Central memory CD8-positive, alpha-beta T cell (primary cell): ENCODE results near the gene HAPLN2.

Source experiments
- ATAC-seq: fragments of 150-1000 bp; cut with Tn5 transposase; replicated peaks from 2 replicates; pipeline ENCODE4 v1.10.0; 2022; ENCODE audit warnings: mild to moderate bottlenecking, moderate FRiP score, moderate number of reproducible peaks; ENCODE audit not compliant: poor library complexity, severe bottlenecking; ENCODE audit errors: extremely low read depth
- DNase-seq, 2 donors: peaks; one replicate each; pipeline ENCODE4 v3.0.0; 2021; ENCODE audit warnings: low spot score in 2 of 2
- H3K27ac Mint-ChIP-seq: one replicate; pipeline ENCODE4 v1.8.0; 2022; ENCODE audit warnings: low read depth, mild to moderate bottlenecking, moderate library complexity, mixed read lengths
- H3K27me3 Mint-ChIP-seq: one replicate; pipeline ENCODE4 v1.8.0; 2022; ENCODE audit warnings: mixed read lengths
- H3K36me3 Mint-ChIP-seq: one replicate; pipeline ENCODE4 v1.8.0; 2022; ENCODE audit warnings: mild to moderate bottlenecking, moderate library complexity, mixed read lengths; ENCODE audit not compliant: insufficient read depth
- H3K4me1 Mint-ChIP-seq: one replicate; pipeline ENCODE4 v1.8.0; 2022; ENCODE audit warnings: mixed read lengths
- H3K4me3 Mint-ChIP-seq: one replicate; pipeline ENCODE4 v1.8.0; 2022; ENCODE audit warnings: mild to moderate bottlenecking, moderate library complexity, mixed read lengths
- H3K9me3 Mint-ChIP-seq: one replicate; pipeline ENCODE4 v1.8.0; 2022; ENCODE audit warnings: mixed read lengths

HAPLN2 gene

DNA sequence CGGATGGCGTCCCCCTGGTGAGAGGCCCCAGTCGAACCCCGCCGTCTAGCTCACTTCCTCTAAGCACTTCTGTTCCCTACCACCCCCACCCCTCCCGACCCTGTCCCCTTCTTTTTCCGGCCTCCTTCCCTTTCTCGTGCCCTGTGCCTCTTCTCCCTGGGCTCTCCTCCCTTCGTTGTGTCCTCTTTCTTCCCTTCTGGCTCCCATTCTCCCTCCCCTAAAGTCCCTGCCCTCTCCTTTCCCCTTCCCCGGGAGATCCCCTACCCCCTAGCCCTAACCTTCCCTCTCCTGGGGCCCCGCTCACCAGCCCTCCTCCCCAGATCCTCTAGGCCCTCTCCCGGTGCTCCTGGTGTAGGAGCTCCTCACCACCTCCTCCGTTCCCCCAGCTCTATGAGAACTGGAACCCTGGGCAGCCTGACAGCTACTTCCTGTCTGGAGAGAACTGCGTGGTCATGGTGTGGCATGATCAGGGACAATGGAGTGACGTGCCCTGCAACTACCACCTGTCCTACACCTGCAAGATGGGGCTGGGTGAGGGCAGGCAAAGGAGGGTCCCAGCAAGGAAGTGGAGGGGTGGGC, 38.6 kb downstream of the HAPLN2 start:
- peak overlapping the region; percentile 45 for H3K27ac Mint-ChIP-seq
- H3K27me3 Mint-ChIP-seq = peaks cover 49% of the 10 kb centered on the region
- DNase-seq (no peak), ATAC-seq (no peak)
- H3K9me3 Mint-ChIP-seq = no peaks in the 10 kb centered on the region
- H3K4me3 Mint-ChIP-seq = peak overlapping the region; percentile 82
- peaks cover 7% of the 10 kb centered on the region for H3K36me3 Mint-ChIP-seq
- peaks cover 52% of the 10 kb centered on the region for H3K4me1 Mint-ChIP-seq

DNA sequence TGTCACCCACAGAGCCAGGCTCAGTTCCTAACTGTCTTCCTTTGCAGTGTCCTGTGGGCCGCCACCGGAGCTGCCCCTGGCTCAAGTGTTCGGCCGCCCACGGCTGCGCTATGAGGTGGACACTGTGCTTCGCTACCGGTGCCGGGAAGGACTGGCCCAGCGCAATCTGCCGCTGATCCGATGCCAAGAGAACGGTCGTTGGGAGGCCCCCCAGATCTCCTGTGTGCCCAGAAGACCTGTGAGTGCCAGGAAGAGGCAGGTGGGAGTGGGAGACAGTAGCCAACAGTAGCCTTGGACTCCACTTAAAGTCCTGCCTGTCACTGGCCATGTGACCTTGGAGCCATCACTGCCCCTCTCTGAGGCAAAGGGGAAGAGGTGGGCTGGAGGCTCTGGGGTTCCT, 39.3 kb downstream of the HAPLN2 start:
- no peak for ATAC-seq
- H3K27ac Mint-ChIP-seq = no peak overlapping the region
- peaks cover 52% of the 10 kb centered on the region for H3K4me1 Mint-ChIP-seq
- no peak overlapping the region for H3K4me3 Mint-ChIP-seq
- DNase-seq = no peak
- H3K27me3 Mint-ChIP-seq = peaks cover 43% of the 10 kb centered on the region
- H3K36me3 Mint-ChIP-seq = peaks cover 8% of the 10 kb centered on the region
- no peaks in the 10 kb centered on the region for H3K9me3 Mint-ChIP-seq

DNA sequence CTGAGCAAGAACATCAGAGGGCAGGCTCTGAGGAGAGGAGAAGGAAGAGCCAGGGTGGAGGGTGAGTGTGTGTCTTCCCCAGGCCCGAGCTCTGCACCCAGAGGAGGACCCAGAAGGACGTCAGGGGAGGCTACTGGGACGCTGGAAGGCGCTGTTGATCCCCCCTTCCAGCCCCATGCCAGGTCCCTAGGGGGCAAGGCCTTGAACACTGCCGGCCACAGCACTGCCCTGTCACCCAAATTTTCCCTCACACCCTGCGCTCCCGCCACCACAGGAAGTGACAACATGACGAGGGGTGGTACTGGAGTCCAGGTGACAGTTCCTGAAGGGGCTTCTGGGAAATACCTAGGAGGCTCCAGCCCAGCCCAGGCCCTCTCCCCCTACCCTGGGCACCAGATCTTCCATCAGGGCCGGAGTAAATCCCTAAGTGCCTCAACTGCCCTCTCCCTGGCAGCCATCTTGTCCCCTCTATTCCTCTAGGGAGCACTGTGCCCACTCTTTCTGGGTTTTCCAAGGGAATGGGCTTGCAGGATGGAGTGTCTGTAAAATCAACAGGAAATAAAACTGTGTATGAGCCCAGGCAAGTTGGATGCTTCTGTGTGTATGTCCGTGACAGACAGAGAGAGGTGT, 39.8 kb downstream of the HAPLN2 start:
- DNase-seq = no peak
- H3K27me3 Mint-ChIP-seq = peaks cover 37% of the 10 kb centered on the region
- H3K27ac Mint-ChIP-seq = no peak overlapping the region
- peak overlapping the region; percentile 59 for H3K4me3 Mint-ChIP-seq
- ATAC-seq = no peak
- H3K4me1 Mint-ChIP-seq = peaks cover 52% of the 10 kb centered on the region
- peaks cover 9% of the 10 kb centered on the region for H3K36me3 Mint-ChIP-seq
- H3K9me3 Mint-ChIP-seq = no peaks in the 10 kb centered on the region

DNA sequence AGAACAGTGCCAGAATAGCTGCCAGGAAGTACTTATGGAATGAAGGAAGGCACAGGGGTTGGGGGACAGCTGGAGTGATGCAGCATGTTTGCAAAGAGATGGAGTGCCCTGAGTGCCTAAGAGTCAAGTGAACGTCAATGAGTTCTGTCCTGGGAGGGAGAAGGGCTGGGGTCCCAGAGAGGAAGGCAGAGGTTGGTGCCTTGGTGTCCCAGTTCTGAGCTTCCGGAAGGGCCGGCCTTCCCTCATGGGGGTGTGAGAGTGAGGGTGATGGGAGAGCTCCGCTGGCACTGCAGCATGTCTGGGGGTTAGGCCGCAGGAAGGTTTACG, 40.4 kb downstream of the HAPLN2 start:
- H3K9me3 Mint-ChIP-seq = no peaks in the 10 kb centered on the region
- ATAC-seq = no peak
- peaks cover 31% of the 10 kb centered on the region for H3K27me3 Mint-ChIP-seq
- DNase-seq = no peak
- H3K4me1 Mint-ChIP-seq = peaks cover 52% of the 10 kb centered on the region
- peak overlapping the region; percentile 59 for H3K4me3 Mint-ChIP-seq
- H3K27ac Mint-ChIP-seq = peak overlapping the region; percentile 19
- H3K36me3 Mint-ChIP-seq = peaks cover 9% of the 10 kb centered on the region

DNA sequence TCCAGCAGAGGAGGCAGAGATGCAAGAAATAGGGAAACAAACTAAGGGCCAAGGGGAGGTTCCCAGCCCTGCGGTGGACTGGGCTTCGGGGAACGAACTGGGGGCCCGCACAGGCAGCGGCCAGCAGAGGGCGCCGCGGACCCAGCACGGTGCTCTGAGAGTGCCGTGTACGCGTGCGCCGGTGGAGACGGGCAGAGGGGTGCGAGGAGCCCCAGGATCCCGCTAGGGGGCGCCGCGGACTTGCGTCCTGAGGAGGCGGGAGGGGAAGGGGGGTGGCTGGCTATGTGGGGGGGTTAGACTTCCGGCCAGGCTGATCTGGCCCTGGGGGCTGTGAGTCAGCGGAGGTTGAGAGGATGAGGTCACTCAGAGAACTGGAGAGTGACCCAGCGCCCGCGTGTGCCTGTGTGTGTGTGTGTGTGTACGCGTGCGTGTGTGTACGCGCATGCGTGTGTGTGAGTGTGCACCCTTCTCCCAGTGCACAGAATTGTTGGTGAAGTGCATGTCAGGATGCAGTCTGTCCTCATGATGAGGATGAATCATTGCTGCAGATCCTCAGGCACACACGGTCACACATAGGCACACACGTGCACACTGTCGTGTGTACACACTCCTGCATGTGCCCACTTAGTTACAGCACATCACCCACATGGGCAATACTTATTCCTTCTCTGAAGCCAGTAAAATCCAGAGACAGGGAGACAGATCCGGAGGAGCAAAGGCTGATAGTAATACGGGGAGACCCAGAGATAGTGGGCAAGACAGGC, 41.0 kb downstream of the HAPLN2 start:
- DNase-seq (peak; percentile 84 to 91), ATAC-seq (peak; percentile 86)
- Mint-ChIP-seq H3K36me3 (peaks cover 9% of the 10 kb centered on the region), H3K4me3 (peak overlapping the region; percentile 59), H3K27me3 (peaks cover 26% of the 10 kb centered on the region), H3K4me1 (peaks cover 52% of the 10 kb centered on the region), H3K27ac (peak overlapping the region; percentile 19), H3K9me3 (no peaks in the 10 kb centered on the region)

DNA sequence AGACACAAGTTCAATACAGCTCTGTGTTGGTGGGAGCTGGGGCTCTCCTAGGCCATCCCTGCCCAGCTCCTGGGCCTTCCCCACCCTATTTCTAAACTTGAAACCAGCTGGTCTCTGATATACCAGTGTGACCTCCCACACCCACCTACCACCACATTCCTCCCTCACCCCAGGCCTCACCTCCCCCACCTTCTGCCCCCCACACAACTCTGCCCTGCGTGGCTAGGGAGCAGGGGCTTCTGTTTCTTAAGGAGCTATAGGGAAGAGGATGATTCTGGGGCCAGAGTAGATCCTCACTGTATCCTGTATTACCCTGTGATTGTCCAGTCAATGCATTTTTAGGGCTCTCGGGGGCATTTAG, 41.5 kb downstream of the HAPLN2 start:
- Mint-ChIP-seq H3K27me3 (peaks cover 20% of the 10 kb centered on the region), H3K4me1 (peaks cover 52% of the 10 kb centered on the region), H3K27ac (peak overlapping the region; percentile 84), H3K9me3 (no peaks in the 10 kb centered on the region), H3K36me3 (peaks cover 9% of the 10 kb centered on the region), H3K4me3 (no peak overlapping the region)
- DNase-seq = no peak
- no peak for ATAC-seq

DNA sequence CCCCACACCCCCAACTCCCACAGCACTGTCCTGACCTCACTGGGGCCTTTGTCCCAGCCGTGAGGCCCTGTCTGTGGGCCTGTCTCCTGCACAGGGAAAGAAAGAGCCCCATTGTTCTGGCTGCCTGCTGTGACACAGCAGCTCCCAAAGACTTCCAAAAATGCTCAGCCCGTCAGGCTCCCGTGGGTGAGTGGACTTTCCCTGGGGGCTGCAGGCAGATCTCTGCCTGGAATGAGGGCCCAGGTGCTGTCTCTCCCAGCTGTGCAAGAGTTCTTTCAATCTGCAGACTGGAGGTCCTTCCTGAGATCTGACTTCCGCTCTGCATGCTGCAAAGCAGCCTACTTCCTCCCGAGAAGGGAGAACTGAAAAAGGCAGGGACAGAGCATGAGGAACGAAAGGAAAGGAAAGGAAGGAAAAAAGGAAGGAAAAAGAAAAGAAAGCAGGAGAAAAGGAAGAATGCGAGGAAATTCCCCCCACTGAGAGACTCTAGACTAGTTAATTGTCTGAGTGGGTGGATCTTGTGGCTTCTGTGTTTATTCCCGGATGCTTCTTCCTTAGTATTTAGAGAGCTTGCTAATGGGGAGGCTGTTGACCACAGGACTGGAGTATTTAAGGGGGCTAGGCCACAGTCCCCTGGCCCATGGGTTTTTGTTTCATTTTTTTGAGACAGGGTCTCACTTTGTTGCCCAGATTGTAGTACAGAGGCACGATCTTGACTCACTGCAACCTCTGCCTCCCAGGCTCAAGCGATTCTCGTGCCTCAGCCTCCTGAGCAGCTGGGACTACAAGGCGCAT, 43.0 kb downstream of the HAPLN2 start:
- DNase-seq (no peak), ATAC-seq (no peak)
- Mint-ChIP-seq H3K4me1 (peaks cover 44% of the 10 kb centered on the region), H3K36me3 (peaks cover 6% of the 10 kb centered on the region), H3K4me3 (no peak overlapping the region), H3K9me3 (no peaks in the 10 kb centered on the region), H3K27me3 (peaks cover 5% of the 10 kb centered on the region), H3K27ac (no peak overlapping the region)

DNA sequence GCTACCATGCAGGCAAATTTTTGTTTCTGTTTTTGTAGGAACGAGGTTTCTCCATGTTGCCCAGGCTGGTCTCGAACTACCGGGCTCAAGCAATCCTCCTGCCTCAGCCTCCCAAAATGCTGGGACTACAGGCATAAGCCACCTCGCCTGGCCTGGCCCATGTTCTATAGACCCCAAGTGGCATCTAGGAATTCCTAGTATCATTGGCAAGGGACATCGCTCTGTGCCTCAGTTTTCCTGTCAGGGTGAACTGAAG, 43.5 kb downstream of the HAPLN2 start:
- Mint-ChIP-seq H3K9me3 (no peaks in the 10 kb centered on the region), H3K27me3 (peaks cover under 1% of the 10 kb centered on the region), H3K36me3 (peaks cover 6% of the 10 kb centered on the region), H3K27ac (no peak overlapping the region), H3K4me3 (no peak overlapping the region), H3K4me1 (peaks cover 39% of the 10 kb centered on the region)
- no peak for ATAC-seq
- no peak for DNase-seq

DNA sequence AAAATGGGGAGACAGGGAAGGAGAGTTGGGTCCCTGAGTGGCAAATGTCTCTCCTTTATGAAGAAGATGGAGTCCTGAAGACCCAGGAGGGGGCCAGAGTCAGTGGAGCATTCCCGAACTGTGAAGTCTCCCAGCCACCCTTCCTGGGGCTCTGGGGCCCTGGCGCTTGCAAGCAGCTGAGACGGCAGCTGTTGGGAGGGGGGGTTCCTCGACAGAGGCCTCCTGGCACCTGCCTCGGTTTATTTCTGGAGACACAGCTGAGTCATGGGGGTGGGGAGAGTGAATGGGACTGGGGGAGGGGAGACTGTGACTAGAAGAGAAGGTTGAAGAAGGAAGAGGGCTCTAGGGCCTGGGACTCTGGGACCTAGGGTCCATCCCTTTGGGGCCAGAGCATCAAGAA, 44.0 kb downstream of the HAPLN2 start:
- Mint-ChIP-seq H3K4me3 (no peak overlapping the region), H3K27ac (no peak overlapping the region), H3K4me1 (peaks cover 34% of the 10 kb centered on the region), H3K9me3 (no peaks in the 10 kb centered on the region), H3K27me3 (no peaks in the 10 kb centered on the region), H3K36me3 (peaks cover 6% of the 10 kb centered on the region)
- no peak for DNase-seq
- no peak for ATAC-seq

DNA sequence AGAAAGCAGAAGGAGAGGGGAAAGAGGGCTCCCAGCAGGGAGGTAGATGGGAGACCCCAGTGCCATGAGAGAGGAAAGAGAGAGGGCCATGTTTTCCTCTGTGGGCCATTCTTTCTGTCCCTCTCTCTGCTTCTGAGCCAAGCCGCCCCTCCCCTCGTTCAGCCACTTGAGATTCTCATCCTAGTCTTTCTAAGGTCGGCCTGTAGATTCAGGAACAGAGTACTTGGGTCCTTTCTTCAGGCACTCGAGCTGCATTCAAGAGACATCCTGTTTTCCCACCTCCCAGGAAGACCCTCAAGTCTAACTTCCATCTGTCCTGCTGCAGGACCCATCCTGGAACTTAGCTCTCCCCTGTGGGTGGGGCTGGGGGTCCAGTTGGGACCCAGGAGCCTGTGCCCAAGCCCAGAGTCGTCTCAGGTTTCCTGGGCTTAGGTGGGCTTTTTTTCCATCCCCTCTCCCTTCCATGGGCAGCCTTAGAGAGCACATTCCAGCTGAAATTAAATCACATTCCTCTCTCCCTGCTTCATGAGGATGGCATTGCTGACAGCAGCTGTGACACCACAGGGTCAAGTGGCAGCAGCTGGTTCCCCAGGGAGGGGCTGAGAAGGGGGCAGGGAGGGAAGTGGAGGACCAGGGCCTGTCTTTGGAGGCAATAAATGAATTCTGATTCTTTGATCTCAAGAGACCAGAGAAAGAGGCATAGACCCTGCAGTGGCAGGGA, 45.0 kb downstream of the HAPLN2 start:
- Mint-ChIP-seq H3K9me3 (no peaks in the 10 kb centered on the region), H3K27ac (no peak overlapping the region)

DNA sequence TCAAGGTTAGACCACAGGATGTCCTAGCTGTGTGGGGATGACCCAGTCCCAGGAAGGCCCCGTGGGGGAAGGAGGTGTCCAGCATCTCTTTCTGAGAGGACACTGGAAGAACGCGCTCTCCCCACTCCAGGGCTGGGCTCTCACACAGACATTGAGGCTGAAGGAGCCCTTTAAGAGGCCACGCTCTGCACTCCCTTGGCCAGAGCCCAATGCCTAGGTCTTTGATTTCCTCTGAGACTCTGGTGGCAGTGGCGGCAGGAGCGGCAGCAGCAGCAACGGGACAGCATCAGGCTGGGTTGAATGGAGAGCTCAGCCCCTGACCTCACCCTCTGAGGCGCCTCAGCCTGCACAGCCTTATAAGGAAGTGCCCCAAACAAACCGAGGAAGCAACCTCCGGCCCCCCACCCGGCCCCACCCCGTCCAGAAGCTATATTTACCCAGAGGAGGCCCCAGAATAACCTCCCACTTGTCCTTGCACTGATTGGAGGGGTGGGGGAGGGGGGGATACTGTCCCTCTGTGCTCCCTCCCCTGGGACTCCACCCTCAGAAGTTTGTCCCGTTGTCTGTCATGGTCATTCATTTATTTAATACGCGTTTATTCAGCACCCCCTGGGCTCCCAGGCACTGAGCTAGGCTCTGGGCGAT, 45.7 kb downstream of the HAPLN2 start:
- no peaks in the 10 kb centered on the region for H3K9me3 Mint-ChIP-seq
- no peak for DNase-seq
- H3K27me3 Mint-ChIP-seq = no peaks in the 10 kb centered on the region
- peaks cover 4% of the 10 kb centered on the region for H3K36me3 Mint-ChIP-seq
- H3K4me3 Mint-ChIP-seq = no peak overlapping the region
- no peak overlapping the region for H3K27ac Mint-ChIP-seq
- no peak for ATAC-seq
- peaks cover 18% of the 10 kb centered on the region for H3K4me1 Mint-ChIP-seq

More for the DNA sequence above, 45.0 kb downstream of the HAPLN2 start:
- no peaks in the 10 kb centered on the region for H3K27me3 Mint-ChIP-seq
- H3K4me1 Mint-ChIP-seq = peaks cover 25% of the 10 kb centered on the region
- ATAC-seq = no peak
- no peak for DNase-seq
- H3K36me3 Mint-ChIP-seq = peaks cover 6% of the 10 kb centered on the region
- no peak overlapping the region for H3K4me3 Mint-ChIP-seq

DNA sequence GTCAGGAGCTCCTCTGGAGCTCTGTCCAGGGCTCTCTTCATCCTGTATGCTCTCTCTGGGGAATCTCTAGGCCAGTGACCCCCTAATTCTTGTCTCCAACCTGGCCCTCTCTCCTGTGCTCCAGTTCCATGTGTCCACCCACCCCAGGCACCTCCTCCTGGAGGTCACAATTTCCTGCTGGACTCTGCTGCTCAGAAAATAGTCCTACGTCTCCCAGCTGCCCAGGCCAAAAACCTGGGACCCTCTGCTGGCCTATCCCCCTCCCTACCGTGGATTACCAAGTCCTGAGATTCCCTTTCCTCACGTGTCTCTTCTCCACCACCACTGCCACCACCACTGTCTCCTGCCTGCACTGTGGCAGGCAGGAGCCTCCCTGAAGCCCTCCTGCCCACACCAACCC, 46.3 kb downstream of the HAPLN2 start:
- H3K4me1 Mint-ChIP-seq = peaks cover 11% of the 10 kb centered on the region

More for the DNA sequence above, 46.3 kb downstream of the HAPLN2 start:
- no peak for ATAC-seq
- Mint-ChIP-seq H3K9me3 (no peaks in the 10 kb centered on the region), H3K27me3 (peaks cover 4% of the 10 kb centered on the region), H3K4me3 (no peak overlapping the region), H3K27ac (no peak overlapping the region), H3K36me3 (peaks cover 7% of the 10 kb centered on the region)
- no peak for DNase-seq
